K562 (cell line): ENCODE measurements around the gene HNRNPA2B1. TPM values are rescaled to one million over a fixed set of nuclear protein-coding genes. Genes with fewer than 3 reads are reported as not detected.

Experiments
- ATAC-seq: fragments of 200-7000 bp; cut with Tn5 transposase; 3 replicates; pipeline ENCODE4 v1.9.1; 2020; ENCODE audit warnings: moderate library complexity
- BruUV-seq: library from RNA; stranded (reverse); fragments of 400-500 nt; replicated peaks from 2 replicates; lab custom pipeline; 2021; lab: Mats Ljungman, UMichigan
- CTCF ChIA-PET: fragments of 300-600 bp; formaldehyde crosslinking; extraction: SDS; loops from one replicate; lab custom pipeline; 2021; ENCODE audit warnings: low intra/inter-chr PET ratio; lab: Yijun Ruan, JAX
- POLR2A ChIA-PET: fragments of 300-600, 350-650 bp; sonication (Branson Sonifier 250); formaldehyde crosslinking; extraction: SDS; loops from one replicate; lab custom pipeline; 2021; ENCODE audit warnings: antibody characterized with exemption, inconsistent platforms; lab: Yijun Ruan, JAX
- DNase-seq, 4 experiments: peaks; one replicate each; pipeline versions ENCODE4 v3.0.0 to v3.0.0-alpha.2; 2011 to 2018; ENCODE audit warnings: low spot score in 3 of 4, mixed read lengths in 3 of 4; ENCODE audit errors: extremely low read depth in 1 of 4
- FAIRE-seq: peaks from 2 replicates; lab custom pipeline; 2011; peaks lifted over from hg19 to GRCh38; lab: Jason Lieb, UNC
- H2AFZ ChIP-seq: 2 replicates; pipeline ENCODE4 v1.6.0; 2011; ENCODE audit warnings: low read depth, low read length, control low read depth, inconsistent platforms
- H3K27ac ChIP-seq: fragments of 200-600 bp; 3 replicates; pipeline ENCODE4 v1.8.0; 2011; ENCODE audit warnings: low read depth, mild to moderate bottlenecking, control low read depth, inconsistent platforms, low read length, moderate library complexity, mixed read lengths; ENCODE audit errors: extremely low read depth
- H3K27me3 ChIP-seq, 2 experiments: fragments of 300-600 bp in 1 of 2; 2 replicates in 1 of 2; 3 replicates in 1 of 2; pipeline versions ENCODE4 v1.6.0 to v1.8.0; 2011; ENCODE audit warnings: inconsistent platforms in 2 of 2, low read length in 2 of 2, mild to moderate bottlenecking in 1 of 2, mixed read lengths in 1 of 2, moderate library complexity in 1 of 2; ENCODE audit not compliant: control insufficient read depth in 2 of 2, insufficient read depth in 2 of 2
- H3K36me3 ChIP-seq: fragments of 300-600 bp; 3 replicates; pipeline ENCODE4 v1.8.0; 2011; ENCODE audit warnings: mild to moderate bottlenecking, low read length, inconsistent platforms; ENCODE audit not compliant: control insufficient read depth, insufficient read depth
- H3K4me1 ChIP-seq, 2 experiments: fragments of 200-600 bp in 1 of 2; replicated peaks in 1 of 2; 2 replicates in 1 of 2; 3 replicates in 1 of 2; pipeline versions ENCODE4 v1.5.1 to v1.8.0; 2011; ENCODE audit warnings: inconsistent platforms in 2 of 2, low read length in 2 of 2, mild to moderate bottlenecking in 1 of 2, mixed read lengths in 1 of 2, moderate library complexity in 1 of 2; ENCODE audit not compliant: control insufficient read depth in 2 of 2, insufficient read depth in 2 of 2
- H3K4me2 ChIP-seq: 2 replicates; pipeline ENCODE4 v1.6.1; 2011; ENCODE audit warnings: low read length, control low read depth, inconsistent platforms, mixed read lengths; ENCODE audit not compliant: insufficient read depth
- H3K4me3 ChIP-seq: fragments of 200-600 bp; sonication (generic), shearing (Covaris generic); 2 replicates; pipeline ENCODE4 v1.5.1; 2016; ENCODE audit warnings: control low read depth, inconsistent platforms
- H3K79me2 ChIP-seq: fragments of 200-600 bp; 3 replicates; pipeline ENCODE4 v1.8.0; 2011; ENCODE audit warnings: low read length, inconsistent platforms; ENCODE audit not compliant: control insufficient read depth, insufficient read depth
- H3K9ac ChIP-seq, 2 experiments: 2 replicates each; pipeline versions ENCODE4 v1.6.0 to v1.6.1; 2011; ENCODE audit warnings: low read depth in 2 of 2, low read length in 2 of 2, control low read depth in 1 of 2, inconsistent platforms in 1 of 2, mild to moderate bottlenecking in 1 of 2, mixed read lengths in 1 of 2; ENCODE audit not compliant: insufficient read depth in 1 of 2
- H3K9me1 ChIP-seq: one replicate; pipeline ENCODE4 v1.6.0; 2011; ENCODE audit warnings: inconsistent platforms, mild to moderate bottlenecking, low read length, moderate library complexity; ENCODE audit not compliant: control insufficient read depth, insufficient read depth
- H3K9me3 ChIP-seq: replicated peaks from 2 replicates; pipeline ENCODE4 v1.5.1; 2011; ENCODE audit warnings: low read depth, low read length, inconsistent platforms; ENCODE audit not compliant: control insufficient read depth, insufficient read depth
- H4K20me1 ChIP-seq: replicated peaks from 2 replicates; pipeline ENCODE4 v1.6.1; 2011; ENCODE audit warnings: low read length, inconsistent platforms, mixed read lengths; ENCODE audit not compliant: control insufficient read depth, insufficient read depth
- CBFA2T2 ChIP-seq: fragments of 450-650 bp; conservative IDR thresholded peaks from 2 replicates; pipeline ENCODE4 v1.6.1; 2017; ENCODE audit warnings: mild to moderate bottlenecking
- CBFA2T3 ChIP-seq: fragments of 450-650 bp; IDR thresholded peaks from 2 replicates; pipeline ENCODE4 v1.6.1; 2017
- CREBBP ChIP-seq: IDR thresholded peaks from one replicate; pipeline ENCODE4 v1.6.1; 2012; ENCODE audit warnings: low read depth, mild to moderate bottlenecking, control low read depth, inconsistent platforms, low read length
- HDAC6 ChIP-seq: IDR thresholded peaks from 2 replicates; pipeline ENCODE4 v1.6.1; 2012; ENCODE audit warnings: low read depth, mild to moderate bottlenecking, control low read depth, inconsistent platforms, low read length, moderate library complexity
- KHSRP ChIP-seq: fragments of 450-650 bp; IDR thresholded peaks from 2 replicates; pipeline ENCODE4 v1.6.1; 2017
- MCM3 ChIP-seq: fragments of 450-650 bp; IDR thresholded peaks from 2 replicates; pipeline ENCODE4 v1.6.1; 2016
- MTF1 ChIP-seq: fragments of 250-450 bp; sonication (Bioruptor Pico); IDR thresholded peaks from 2 replicates; pipeline ENCODE4 v1.9.0; 2021; ENCODE audit warnings: moderate library complexity, mild to moderate bottlenecking, inconsistent platforms, borderline replicate concordance
- NFIC ChIP-seq: fragments of 450-650 bp; IDR thresholded peaks from 2 replicates; pipeline ENCODE4 v1.6.1; 2017; ENCODE audit warnings: mild to moderate bottlenecking, inconsistent platforms
- NR2C1 ChIP-seq, 2 experiments: fragments of 450-650 bp; IDR thresholded peaks; 2 replicates each; pipeline ENCODE4 v1.6.1; 2017; ENCODE audit warnings: mild to moderate bottlenecking in 2 of 2, antibody characterized with exemption in 1 of 2, inconsistent platforms in 1 of 2, missing compliant biosample characterization in 1 of 2, missing genetic modification characterization in 1 of 2
- NR2C2 ChIP-seq, 2 experiments: fragments of 200-800 bp in 1 of 2; sonication (Bioruptor generic) in 1 of 2; sonication (generic) in 1 of 2; formaldehyde crosslinking in 1 of 2; IDR thresholded peaks; 2 replicates each; pipeline versions ENCODE4 v1.6.1 to v1.8.0; 2016 to 2022; ENCODE audit warnings: mild to moderate bottlenecking in 1 of 2, missing compliant biosample characterization in 1 of 2, missing genetic modification characterization in 1 of 2, missing genetic modification reagents in 1 of 2
- PURB ChIP-seq: sonication (generic); formaldehyde crosslinking; IDR thresholded peaks from 2 replicates; pipeline ENCODE4 v1.9.0; 2021; ENCODE audit warnings: low read depth, mild to moderate bottlenecking, missing genetic modification reagents
- SIN3B ChIP-seq: fragments of 450-650 bp; IDR thresholded peaks from 2 replicates; pipeline ENCODE4 v1.6.1; 2017; ENCODE audit warnings: low read depth, mild to moderate bottlenecking, moderate library complexity
- SMARCC2 ChIP-seq: fragments of 450-650 bp; IDR thresholded peaks from 2 replicates; pipeline ENCODE4 v1.6.1; 2017; ENCODE audit warnings: antibody characterized with exemption, moderate library complexity, mild to moderate bottlenecking, low read depth
- VEZF1 ChIP-seq: fragments of 200-800 bp; sonication (Bioruptor generic); IDR thresholded peaks from 2 replicates; pipeline ENCODE4 v1.6.1; 2017; ENCODE audit warnings: missing genetic modification characterization, missing compliant biosample characterization
- ZBTB43 ChIP-seq: sonication (generic); formaldehyde crosslinking; IDR thresholded peaks from 2 replicates; pipeline ENCODE4 v1.8.0; 2023; ENCODE audit warnings: mild to moderate bottlenecking, missing genetic modification reagents
- ZBTB8A ChIP-seq: fragments of 450-650 bp; IDR thresholded peaks from 2 replicates; pipeline ENCODE4 v1.6.1; 2018; ENCODE audit warnings: mild to moderate bottlenecking, moderate library complexity; ENCODE audit not compliant: partially characterized antibody
- ZFP1 ChIP-seq: fragments of 450-650 bp; formaldehyde crosslinking; IDR thresholded peaks from 2 replicates; pipeline ENCODE4 v1.4.0; 2020; ENCODE audit warnings: mild to moderate bottlenecking, mixed read lengths
- ZFP30 ChIP-seq: fragments of 250-450 bp; sonication (Bioruptor Pico); IDR thresholded peaks from 2 replicates; pipeline ENCODE4 v1.8.0; 2022; ENCODE audit warnings: moderate library complexity, mild to moderate bottlenecking, inconsistent platforms, borderline replicate concordance
- ZFP36 ChIP-seq: fragments of 150-350 bp; IDR thresholded peaks from 2 replicates; pipeline ENCODE4 v1.6.1; 2018; ENCODE audit warnings: low read length, low read depth; ENCODE audit not compliant: partially characterized antibody
- ZNF143 ChIP-seq: sonication (generic); formaldehyde crosslinking; IDR thresholded peaks from 2 replicates; pipeline ENCODE4 v1.9.0; 2022; ENCODE audit warnings: mild to moderate bottlenecking, missing genetic modification reagents
- ZNF212 ChIP-seq: fragments of 450-650 bp; formaldehyde crosslinking; IDR thresholded peaks from 2 replicates; pipeline ENCODE4 v1.4.0; 2020; ENCODE audit warnings: mild to moderate bottlenecking
- ZNF717 ChIP-seq: fragments of 250-450 bp; sonication (Bioruptor Pico); IDR thresholded peaks from 2 replicates; pipeline ENCODE4 v1.5.0; 2021
- WGBS: fragments of 100-300 bp; shearing (Covaris generic); methylation state at CpG from one replicate; pipeline ENCODE4 v1.1.6; 2016; ENCODE audit warnings: low coverage, mixed read lengths; ENCODE audit not compliant: insufficient coverage; ENCODE audit errors: missing lambda C conversion rate; 5-methylcytosine and 5-hydroxymethylcytosine counted together
- in situ Hi-C: fragments of 300-500 bp; cut with MboI; formaldehyde crosslinking; loops from 4 replicates; pipeline ENCODE4 v1.15.0; 2018; ENCODE audit warnings: inconsistent platforms, mixed read lengths
- intact Hi-C: fragments of 100-400 bp; cut with micrococcal nuclease; formaldehyde crosslinking; loops from 2 replicates; pipeline ENCODE4 v1.14.2; 2022
- polyA plus RNA-seq, 8 experiments: library from polyadenylated mRNA; depleted of rRNA in 4 of 8; stranded (reverse) in 5 of 8; unstranded in 3 of 8; fragments of >200 nt; fragmentation: Nextera tagmentation in 2 of 8; fragmentation: Illumina TruSeq in 1 of 8; extraction: Ambion mirVana in 2 of 8; extraction: Trizol in 1 of 8; gene quantifications; 2 replicates each; pipeline versions ENCODE4 v1.2.1 to v1.2.3, GENCODE V29; 2011 to 2014; ENCODE audit warnings: inconsistent platforms in 1 of 8, missing spikeins in 1 of 8
- total RNA-seq, 7 experiments: library from RNA; depleted of rRNA in 6 of 7; stranded (reverse); fragments of >200 nt in 6 of 7; fragmentation: Illumina TruSeq in 2 of 7; extraction: Trizol in 2 of 7; gene quantifications; 2 replicates each; pipeline versions ENCODE4 v1.2.1 to v1.2.3, GENCODE V29; 2011 to 2021; ENCODE audit warnings: low replicate concordance in 1 of 7

Gene HNRNPA2B1
- total and polyA plus RNA-seq, 9 of the 15 experiments (the other 6 are each of a cell fraction or from before 2014, with no cell fraction given), result 630 to 1,989 (median 865) TPM

DNA sequence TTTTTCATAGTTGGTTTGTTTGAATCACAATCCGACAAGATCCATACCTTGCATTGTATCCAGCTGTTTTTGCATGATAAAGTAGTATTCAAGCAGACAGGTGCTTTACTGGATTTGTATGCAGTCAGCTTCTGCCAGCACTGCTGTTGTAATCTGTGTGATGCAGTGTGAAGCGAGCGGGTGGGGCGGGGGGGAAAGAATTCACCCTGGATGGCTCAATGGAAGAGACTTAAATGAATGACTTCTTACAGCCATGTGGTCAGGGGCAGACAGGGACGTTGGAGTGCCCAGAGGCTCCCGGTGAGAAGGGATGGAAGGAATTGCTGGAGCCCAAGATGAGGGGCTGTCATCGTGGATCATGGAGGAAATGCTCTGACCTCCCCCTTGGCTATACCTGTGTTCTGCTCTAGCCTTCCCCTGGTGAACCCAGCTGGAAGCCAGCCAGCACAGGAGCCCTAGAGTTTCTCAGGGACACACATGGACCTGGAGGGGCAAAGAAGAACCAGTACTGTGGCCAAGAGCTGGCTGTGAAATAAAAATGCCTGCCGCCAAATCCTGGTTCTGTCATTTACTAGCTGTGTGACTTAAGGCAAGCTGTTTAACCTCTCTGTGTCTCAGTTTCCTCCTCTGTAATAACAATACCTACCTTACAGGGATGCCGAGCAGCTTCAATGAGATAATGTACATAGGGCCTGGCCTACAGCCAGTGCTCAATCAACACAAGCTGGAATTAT is 34.4 kb downstream of the HNRNPA2B1 start:
- Histone ChIP-seq H4K20me1 (peaks cover 11% of the 10 kb centered on the region; the same call in 1 of the 2 replicates), H3K27me3 (no peaks in the 10 kb centered on the region), H3K9me3 (no peaks in the 10 kb centered on the region), H3K36me3 (no peaks in the 10 kb centered on the region; the same call in 2 of the 3 replicates), H3K9me1 (no peaks in the 10 kb centered on the region), H3K4me1 (peaks cover 7 to 13% of the 10 kb centered on the region in 2 experiments; a peak in 4 of 5 replicates), H3K79me2 (peaks cover 15% of the 10 kb centered on the region), H2AFZ (no peak overlapping the region), H3K27ac (no peak overlapping the region), H3K9ac (peak overlapping the region in 1 of 2 experiments; percentile 69; a peak in 1 of 4 replicates), H3K4me3 (no peak overlapping the region), H3K4me2 (no peak overlapping the region; the same call in 1 of the 2 replicates)
- ATAC-seq (peak; percentile 78), DNase-seq (no peak), FAIRE-seq (no peak)
- no TSS peak for BruUV-seq
- CTCF ChIA-PET, result no interaction called here
- intact Hi-C loops (no loop called here), in situ Hi-C loops (no loop called here)
- POLR2A ChIA-PET, result interaction anchor here (0.8 to 2.5 kb wide), 7 partner anchors 10 to 32 kb away, joined by 3 to 17 read pairs (median 6); partner anchors contain the start of gene NFE2L3
- 34% methylated on average over 9 of the region's 9 CpGs for WGBS
- no peak for TF ChIP-seq PURB (CRISPR knock-in tag)
- TF ChIP-seq HDAC6, result no peak
- TF ChIP-seq NR2C2 (CRISPR knock-in tag; IDR thresholded peaks at IDR 0.05), result no peak
- no peak for TF ChIP-seq NR2C2 (tag; IDR thresholded peaks at IDR 0.05)
- no peak for TF ChIP-seq NR2C1 (IDR thresholded peaks at IDR 0.05)
- no peak for TF ChIP-seq NR2C1 (tag; IDR thresholded peaks at IDR 0.05)
- no peak for TF ChIP-seq SMARCC2
- TF ChIP-seq CBFA2T2, result peak; percentile 48; the same call in 1 of the 2 replicates
- no peak for TF ChIP-seq KHSRP
- no peak for TF ChIP-seq SIN3B
- TF ChIP-seq ZNF212 (CRISPR knock-in tag), result no peak
- no peak for TF ChIP-seq MCM3
- TF ChIP-seq ZFP30 (CRISPR knock-in tag), result no peak
- TF ChIP-seq ZBTB8A, result no peak
- TF ChIP-seq VEZF1 (CRISPR knock-in tag), result peak; percentile 37; the same call in 1 of the 2 replicates
- no peak for TF ChIP-seq CREBBP
- no peak for TF ChIP-seq MTF1
- no peak for TF ChIP-seq ZFP1 (CRISPR knock-in tag)
- TF ChIP-seq ZFP36, result peak; percentile 66
- TF ChIP-seq ZNF143 (CRISPR knock-in tag), result no peak
- TF ChIP-seq NFIC, result peak; percentile 22; the same call in 1 of the 2 replicates
- no peak for TF ChIP-seq ZBTB43 (CRISPR knock-in tag)
- no peak for TF ChIP-seq ZNF717 (CRISPR knock-in tag)
- TF ChIP-seq CBFA2T3, result peak; percentile 71
